KOPT-K1 (cell line): ENCODE data around the gene CABLES1.

ENCODE experiments used
- H3K27ac ChIP-seq: fragments of 200-600 bp; sonication (generic); 2 replicates; pipeline ENCODE4 v1.5.1; 2016; ENCODE audit warnings: antibody characterized with exemption, mild to moderate bottlenecking, low read depth, low read length; ENCODE audit not compliant: poor library complexity, severe bottlenecking
- H3K36me3 ChIP-seq: fragments of 200-600 bp; sonication (generic); 2 replicates; pipeline ENCODE4 v1.5.1; 2017; ENCODE audit warnings: antibody characterized with exemption, mild to moderate bottlenecking, low read length, moderate library complexity; ENCODE audit not compliant: insufficient read depth
- H3K9me3 ChIP-seq: fragments of 200-600 bp; sonication (generic); 2 replicates; pipeline ENCODE4 v1.5.1; 2017; ENCODE audit warnings: antibody characterized with exemption, low read length, mild to moderate bottlenecking; ENCODE audit not compliant: insufficient read depth, poor library complexity, severe bottlenecking

The CABLES1 gene

DNA sequence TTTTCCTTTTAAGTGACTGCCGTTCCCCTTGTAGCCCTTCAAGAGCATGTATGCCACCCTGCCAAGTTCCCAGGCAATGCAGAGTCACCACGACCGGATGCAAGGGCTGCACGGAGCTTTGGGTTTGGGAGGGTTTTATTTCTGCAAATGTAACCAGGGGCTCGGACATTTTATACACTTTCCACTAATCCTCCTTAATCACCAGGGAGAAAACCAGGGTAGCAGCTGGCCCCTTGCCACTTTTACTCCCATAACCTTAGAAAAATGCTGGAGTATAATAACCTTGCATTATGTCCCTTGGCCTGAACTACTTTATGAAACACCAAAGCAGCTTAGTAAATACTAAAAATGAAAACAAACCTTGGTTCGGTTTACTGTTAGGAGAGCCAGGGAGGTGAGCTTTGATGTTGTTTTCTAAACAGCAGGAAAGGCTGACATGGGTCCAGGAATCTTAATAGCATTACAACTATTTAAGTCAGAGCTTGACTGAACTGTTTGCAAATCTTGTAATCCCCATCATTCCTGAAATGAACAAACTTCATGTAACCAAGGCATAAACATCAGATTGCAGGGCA, 165.0 kb downstream of the CABLES1 start:
- H3K9me3 ChIP-seq, result no peaks in the 10 kb centered on the region
- no peak overlapping the region for H3K27ac ChIP-seq
- no peaks in the 10 kb centered on the region for H3K36me3 ChIP-seq

DNA sequence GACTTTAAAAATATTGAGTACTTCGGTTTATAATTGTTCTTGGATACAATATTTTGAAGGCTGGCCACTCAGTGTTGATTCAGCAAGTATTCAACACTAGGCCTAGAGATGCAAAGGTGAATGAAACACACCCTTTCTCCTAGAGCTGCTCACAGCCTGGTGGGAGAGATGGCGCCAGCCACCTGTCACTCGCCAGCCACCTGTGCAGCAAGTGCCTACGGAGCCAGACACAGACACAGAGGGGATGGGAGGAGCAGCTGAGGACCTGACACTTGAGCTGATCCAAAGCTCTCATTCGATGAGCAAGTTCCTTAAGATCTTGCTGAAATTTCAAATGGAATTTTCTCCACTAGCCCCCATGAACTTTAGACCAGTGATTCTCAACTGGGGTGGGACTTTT, 166.7 kb downstream of the CABLES1 start:
- no peaks in the 10 kb centered on the region for H3K36me3 ChIP-seq
- no peaks in the 10 kb centered on the region for H3K9me3 ChIP-seq
- H3K27ac ChIP-seq, result no peak overlapping the region

DNA sequence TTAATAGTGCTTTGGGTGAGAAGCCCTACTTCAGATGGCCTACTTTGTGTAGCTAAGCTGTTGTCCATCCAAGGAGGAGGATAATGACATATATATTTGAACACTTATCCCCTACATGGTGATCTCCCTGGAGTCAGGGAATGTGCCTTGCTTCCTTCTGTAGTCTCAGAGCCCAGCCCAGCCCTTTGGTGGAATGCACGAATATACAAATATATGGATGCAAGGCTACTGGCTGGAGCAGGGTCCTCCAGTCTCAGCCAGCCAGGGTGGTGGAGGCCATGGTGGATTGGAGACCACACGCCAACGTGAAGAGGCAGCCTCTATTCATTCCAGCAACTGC, 167.2 kb downstream of the CABLES1 start:
- H3K9me3 ChIP-seq, result no peaks in the 10 kb centered on the region
- no peak overlapping the region for H3K27ac ChIP-seq
- no peaks in the 10 kb centered on the region for H3K36me3 ChIP-seq

DNA sequence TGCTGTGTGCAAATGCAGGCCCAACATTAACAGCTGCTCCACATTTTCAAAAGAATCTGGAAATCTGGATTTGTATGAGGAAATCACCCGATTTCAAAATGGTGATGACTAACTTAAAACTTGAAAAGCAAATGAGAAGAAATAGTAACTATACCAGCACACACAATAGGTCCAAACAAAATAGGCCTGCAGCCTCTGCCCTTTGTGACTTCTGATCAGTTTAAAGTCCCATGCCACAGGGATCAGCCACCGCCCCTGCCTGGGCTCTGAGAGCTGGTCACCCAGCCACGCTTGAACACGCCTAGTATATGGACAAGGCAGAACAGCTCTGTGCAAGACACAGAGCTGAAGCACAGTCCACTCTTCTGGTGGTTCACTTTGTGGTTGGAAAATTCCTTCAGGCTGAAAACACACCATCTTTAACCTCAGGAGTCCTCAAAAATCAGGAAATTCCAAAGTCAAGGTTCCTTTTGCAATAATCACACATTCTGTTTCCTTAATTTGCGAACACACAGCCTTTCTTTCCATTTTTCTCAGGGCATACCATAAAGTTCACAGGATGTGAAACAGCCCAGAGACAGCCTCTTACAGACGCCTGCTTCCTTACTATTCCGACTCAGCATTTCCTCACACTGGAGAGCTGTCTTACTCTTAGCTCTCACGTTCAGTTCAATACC, 167.7 kb downstream of the CABLES1 start:
- H3K9me3 ChIP-seq, result no peaks in the 10 kb centered on the region
- H3K36me3 ChIP-seq, result no peaks in the 10 kb centered on the region
- no peak overlapping the region for H3K27ac ChIP-seq

DNA sequence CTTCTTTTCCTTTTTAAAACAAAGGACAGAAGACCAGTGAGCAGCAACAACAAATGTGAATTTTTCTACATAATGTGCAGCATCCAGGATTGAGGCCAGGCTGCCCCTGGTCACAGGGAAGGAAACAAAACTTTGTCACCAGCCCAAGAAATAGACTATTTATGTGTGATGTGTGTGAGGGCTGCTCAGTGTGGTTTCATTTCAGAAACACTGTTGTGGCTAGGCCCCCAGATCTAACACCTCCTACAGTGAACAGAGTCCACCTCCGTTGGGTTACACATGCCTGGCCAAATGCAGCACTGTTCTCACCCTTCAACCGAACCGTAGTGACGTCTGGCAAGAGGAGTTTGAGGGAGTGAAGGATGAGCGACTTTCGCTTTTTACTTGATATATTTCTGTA, 171.5 kb downstream of the CABLES1 start:
- H3K27ac ChIP-seq, result no peak overlapping the region
- no peaks in the 10 kb centered on the region for H3K36me3 ChIP-seq
- no peaks in the 10 kb centered on the region for H3K9me3 ChIP-seq

DNA sequence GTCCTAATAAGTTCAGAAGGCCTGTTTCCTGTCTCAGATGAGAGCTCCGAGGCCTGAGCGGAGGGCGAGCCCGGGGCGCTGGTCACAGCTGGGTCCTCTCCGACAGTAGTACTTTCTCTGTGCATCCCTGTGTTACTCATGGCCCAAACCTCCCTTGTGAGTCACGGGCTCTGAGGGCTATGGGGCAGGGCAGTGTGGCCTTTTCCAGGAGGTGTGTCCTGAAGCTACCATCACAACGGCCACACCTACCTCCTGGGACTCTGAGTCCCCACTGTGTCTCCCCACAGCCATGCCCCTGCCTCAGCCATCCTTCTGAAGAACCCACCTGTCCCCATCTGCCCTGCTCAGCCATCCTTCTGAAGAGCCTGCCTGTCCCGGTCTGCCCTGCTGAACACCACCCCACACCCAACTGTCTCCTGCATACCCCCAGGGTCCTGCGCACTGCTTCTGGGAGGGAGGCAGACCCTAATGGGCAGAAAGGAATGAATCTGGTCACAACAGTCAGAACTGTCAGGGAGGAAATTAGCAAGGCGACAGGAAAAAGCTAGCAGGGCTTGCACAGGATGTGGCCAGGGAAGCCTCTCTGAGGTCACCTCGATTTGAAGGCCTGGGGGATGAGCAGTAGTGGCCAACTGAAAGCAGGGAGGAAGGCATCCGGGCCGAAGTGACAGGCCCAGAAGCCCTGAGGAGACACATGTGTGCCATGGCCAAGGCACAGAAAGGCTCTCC, 172.4 kb downstream of the CABLES1 start:
- no peaks in the 10 kb centered on the region for H3K9me3 ChIP-seq
- no peaks in the 10 kb centered on the region for H3K36me3 ChIP-seq
- peak overlapping the region; percentile 50 for H3K27ac ChIP-seq
